ENCODE measurements around the gene PRICKLE4. TPM values are rescaled to one million over a fixed set of nuclear protein-coding genes. Genes with fewer than 3 reads are reported as not detected.

PRICKLE4 gene
- total and polyA plus RNA-seq, 2 experiments from 2014 or later, result 9.3 to 22.5 TPM

DNA sequence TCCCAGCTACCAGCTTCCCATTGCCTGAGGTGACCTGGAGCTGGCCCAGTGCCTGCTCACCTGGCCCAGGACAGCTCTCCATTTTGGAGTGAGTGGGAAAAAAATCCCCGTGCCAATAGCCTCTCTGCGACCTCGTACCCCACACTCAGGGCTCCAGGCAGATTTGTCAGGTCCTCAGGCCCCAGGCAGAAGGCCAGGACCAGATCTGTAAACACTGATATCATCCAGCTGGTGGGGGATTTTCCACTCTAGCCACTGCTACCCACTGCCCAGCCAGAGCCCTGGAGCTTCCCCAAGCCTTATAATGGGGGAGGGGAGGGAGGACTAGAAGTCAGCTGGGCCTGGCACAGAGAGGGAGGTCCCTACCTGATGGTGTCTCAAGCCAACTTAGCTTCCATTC is 32.0 kb upstream of the PRICKLE4 start:
- Histone ChIP-seq H3K9me3 (ENCODE audit: low read depth) (no peaks in the 10 kb centered on the region), H3K4me3 (no peak overlapping the region), H3K27ac (no peak overlapping the region), H3K4me1 (ENCODE audit: low read depth) (no peaks in the 10 kb centered on the region), H3K36me3 (no peaks in the 10 kb centered on the region), H3K27me3 (no peaks in the 10 kb centered on the region)
- DNase-seq (ENCODE audit: low read depth in 1 of 2, low spot score in 1 of 2), result no peak
- no peak for TF ChIP-seq CTCF (IDR thresholded peaks at IDR 0.05; ENCODE audit: low read depth, low read length)

- Histone ChIP-seq H3K27ac (no peak overlapping the region), H3K27me3 (no peaks in the 10 kb centered on the region), H3K4me1 (ENCODE audit: low read depth) (no peaks in the 10 kb centered on the region), H3K9me3 (ENCODE audit: low read depth) (no peaks in the 10 kb centered on the region), H3K36me3 (no peaks in the 10 kb centered on the region), H3K4me3 (no peak overlapping the region)
- TF ChIP-seq CTCF (IDR thresholded peaks at IDR 0.05; ENCODE audit: low read depth, low read length), result no peak
- no peak for DNase-seq (ENCODE audit: low read depth in 1 of 2, low spot score in 1 of 2)
Observed at GRCh38 chr6:41750374-41750773, 30.2 kb upstream of the PRICKLE4 start.

GRCh38 chr6:41755895-41756294 is 24.7 kb upstream of the PRICKLE4 start:
- Histone ChIP-seq H3K4me3 (no peak overlapping the region), H3K27ac (no peak overlapping the region), H3K9me3 (ENCODE audit: low read depth) (no peaks in the 10 kb centered on the region), H3K4me1 (ENCODE audit: low read depth) (no peaks in the 10 kb centered on the region), H3K36me3 (no peaks in the 10 kb centered on the region), H3K27me3 (no peaks in the 10 kb centered on the region)
- DNase-seq (ENCODE audit: low read depth in 1 of 2, low spot score in 1 of 2), result no peak
- TF ChIP-seq CTCF (IDR thresholded peaks at IDR 0.05; ENCODE audit: low read depth, low read length), result no peak

GRCh38 chr6:41756354-41756753 is 24.2 kb upstream of the PRICKLE4 start:
- no peak overlapping the region for H3K4me3 ChIP-seq
- no peaks in the 10 kb centered on the region for H3K9me3 ChIP-seq (ENCODE audit: low read depth)
- no peaks in the 10 kb centered on the region for H3K4me1 ChIP-seq (ENCODE audit: low read depth)
- no peak for TF ChIP-seq CTCF (IDR thresholded peaks at IDR 0.05; ENCODE audit: low read depth, low read length)
- H3K27me3 ChIP-seq, result no peaks in the 10 kb centered on the region
- no peaks in the 10 kb centered on the region for H3K36me3 ChIP-seq
- DNase-seq (ENCODE audit: low read depth in 1 of 2, low spot score in 1 of 2), result no peak
- H3K27ac ChIP-seq, result no peak overlapping the region

GRCh38 chr6:41757271-41757670 is 23.3 kb upstream of the PRICKLE4 start:
- Histone ChIP-seq H3K4me1 (ENCODE audit: low read depth) (no peaks in the 10 kb centered on the region), H3K27ac (no peak overlapping the region)
- TF ChIP-seq CTCF (IDR thresholded peaks at IDR 0.05; ENCODE audit: low read depth, low read length), result no peak

More at GRCh38 chr6:41757271-41757670, 23.3 kb upstream of the PRICKLE4 start:
- no peak for DNase-seq (ENCODE audit: low read depth in 1 of 2, low spot score in 1 of 2)
- Histone ChIP-seq H3K36me3 (no peaks in the 10 kb centered on the region), H3K4me3 (no peak overlapping the region), H3K27me3 (no peaks in the 10 kb centered on the region), H3K9me3 (ENCODE audit: low read depth) (no peaks in the 10 kb centered on the region)
